HepG2 (cell line): Measurements from ENCODE around the gene PEX3. TPM values are rescaled to one million over a fixed set of nuclear protein-coding genes. Genes with fewer than 3 reads are reported as not detected.
A peak's percentile ranks its signal among the peaks of the same experiment; 100 is the strongest.

ENCODE experiments used
- HNRNPH1 ChIP-seq: fragments of 200-400 bp; formaldehyde crosslinking; optimal IDR thresholded peaks from 2 replicates; pipeline ENCODE3; 2017; ENCODE audit warnings: mild to moderate bottlenecking, low read depth, low read length
- KDM1A ChIP-seq: IDR thresholded peaks from 2 replicates; pipeline ENCODE4 v1.6.1; 2016; ENCODE audit warnings: missing compliant biosample characterization
- KDM2A ChIP-seq: sonication (generic); formaldehyde crosslinking; IDR thresholded peaks from 2 replicates; pipeline ENCODE4 v1.4.0; 2020; ENCODE audit warnings: low read depth, missing genetic modification reagents, borderline replicate concordance
- KLF12 ChIP-seq: sonication (generic); formaldehyde crosslinking; IDR thresholded peaks from 2 replicates; pipeline ENCODE4 v1.4.0; 2020; ENCODE audit warnings: missing genetic modification reagents, borderline replicate concordance
- MAZ ChIP-seq, 2 experiments: sonication (generic) in 1 of 2; formaldehyde crosslinking in 1 of 2; IDR thresholded peaks; 2 replicates each; pipeline versions ENCODE4 v1.5.0 to v1.6.1; 2012 to 2020; ENCODE audit warnings: low read depth in 2 of 2, mild to moderate bottlenecking in 2 of 2, borderline replicate concordance in 1 of 2, improper control_type of control experiment in 1 of 2, low read length in 1 of 2, missing genetic modification reagents in 1 of 2, moderate library complexity in 1 of 2
- MIER3 ChIP-seq: IDR thresholded peaks from 2 replicates; pipeline ENCODE4 v1.6.1; 2016; ENCODE audit warnings: missing compliant biosample characterization, borderline replicate concordance
- NRL ChIP-seq: sonication (generic); formaldehyde crosslinking; IDR thresholded peaks from 2 replicates; pipeline ENCODE4 v1.5.0; 2020; ENCODE audit warnings: missing genetic modification reagents, mild to moderate bottlenecking, moderate library complexity, borderline replicate concordance
- RARA ChIP-seq: IDR thresholded peaks from 2 replicates; pipeline ENCODE4 v1.6.1; 2016; ENCODE audit warnings: missing genetic modification reagents, missing compliant biosample characterization
- SNAI1 ChIP-seq: sonication (generic); formaldehyde crosslinking; IDR thresholded peaks from 2 replicates; pipeline ENCODE4 v1.5.0; 2020; ENCODE audit warnings: mild to moderate bottlenecking, missing genetic modification reagents, borderline replicate concordance
- TGIF2 ChIP-seq: IDR thresholded peaks from 2 replicates; pipeline ENCODE4 v1.6.1; 2016; ENCODE audit warnings: control low read depth, missing compliant biosample characterization
- ZBTB3 ChIP-seq: sonication (generic); formaldehyde crosslinking; IDR thresholded peaks from 2 replicates; pipeline ENCODE4 v1.4.0; 2020; ENCODE audit warnings: low read depth, mild to moderate bottlenecking, moderate library complexity, missing genetic modification reagents, borderline replicate concordance
- ZFP36L2 ChIP-seq: sonication (generic); formaldehyde crosslinking; IDR thresholded peaks from 2 replicates; pipeline ENCODE4 v1.4.0; 2020; ENCODE audit warnings: missing genetic modification reagents
- ZNF232 ChIP-seq: sonication (generic); formaldehyde crosslinking; IDR thresholded peaks from 2 replicates; pipeline ENCODE4 v1.4.0; 2020; ENCODE audit warnings: missing genetic modification reagents, borderline replicate concordance
- ZNF605 ChIP-seq: sonication (generic); formaldehyde crosslinking; IDR thresholded peaks from 2 replicates; pipeline ENCODE4 v1.8.0; 2022; ENCODE audit warnings: mild to moderate bottlenecking, missing genetic modification reagents
- ZSCAN21 ChIP-seq: sonication (generic); formaldehyde crosslinking; IDR thresholded peaks from 2 replicates; pipeline ENCODE4 v1.8.0; 2022; ENCODE audit warnings: mild to moderate bottlenecking, missing genetic modification reagents, moderate library complexity, borderline replicate concordance
- ZSCAN31 ChIP-seq: sonication (generic); formaldehyde crosslinking; IDR thresholded peaks from 2 replicates; pipeline ENCODE4 v1.5.0; 2020; ENCODE audit warnings: low read depth, mild to moderate bottlenecking, missing genetic modification reagents
- polyA plus RNA-seq, 8 experiments: library from polyadenylated mRNA; depleted of rRNA in 3 of 8; stranded (reverse) in 7 of 8; unstranded in 1 of 8; fragments of >200 nt; fragmentation: Illumina TruSeq in 4 of 8; extraction: Trizol in 4 of 8; gene quantifications; 2 replicates each; pipeline versions ENCODE4 v1.2.1 to v1.2.3, GENCODE V29; 2011 to 2016; ENCODE audit warnings: low read depth in 4 of 8, missing spikeins in 1 of 8, mixed read lengths in 1 of 8; ENCODE audit not compliant: insufficient read depth in 1 of 8
- total RNA-seq, 5 experiments: library from RNA; depleted of rRNA; stranded (reverse); fragments of >200 nt; fragmentation: Illumina TruSeq; extraction: Trizol; gene quantifications; 2 replicates each; pipeline ENCODE4 v1.2.3, GENCODE V29; 2016; ENCODE audit warnings: low read depth in 1 of 5
- TF ChIP-seq, protein P1 (sequence below): conservative IDR thresholded peaks from 2 replicates; pipeline ENCODE4 v1.6.1; 2018; ENCODE audit warnings: missing genetic modification reagents
- TF ChIP-seq, protein P2 (sequence below): sonication (generic); formaldehyde crosslinking; IDR thresholded peaks from 2 replicates; pipeline ENCODE4 v1.4.0; 2020; ENCODE audit warnings: missing genetic modification reagents
- TF ChIP-seq, protein P3 (sequence below): sonication (generic); formaldehyde crosslinking; IDR thresholded peaks from 2 replicates; pipeline ENCODE4 v1.5.0; 2020; ENCODE audit warnings: missing genetic modification reagents, mild to moderate bottlenecking, borderline replicate concordance
- TF ChIP-seq, protein P4 (sequence below): sonication (generic); formaldehyde crosslinking; conservative IDR thresholded peaks from 2 replicates; pipeline ENCODE4 v1.8.0; 2022; ENCODE audit warnings: mild to moderate bottlenecking, moderate library complexity, missing genetic modification reagents

PEX3 gene
- total and polyA plus RNA-seq, 2 of the 13 experiments (the other 11 are each of a cell fraction or from before 2014, with no cell fraction given) = 30.9 to 40.8 TPM

DNA sequence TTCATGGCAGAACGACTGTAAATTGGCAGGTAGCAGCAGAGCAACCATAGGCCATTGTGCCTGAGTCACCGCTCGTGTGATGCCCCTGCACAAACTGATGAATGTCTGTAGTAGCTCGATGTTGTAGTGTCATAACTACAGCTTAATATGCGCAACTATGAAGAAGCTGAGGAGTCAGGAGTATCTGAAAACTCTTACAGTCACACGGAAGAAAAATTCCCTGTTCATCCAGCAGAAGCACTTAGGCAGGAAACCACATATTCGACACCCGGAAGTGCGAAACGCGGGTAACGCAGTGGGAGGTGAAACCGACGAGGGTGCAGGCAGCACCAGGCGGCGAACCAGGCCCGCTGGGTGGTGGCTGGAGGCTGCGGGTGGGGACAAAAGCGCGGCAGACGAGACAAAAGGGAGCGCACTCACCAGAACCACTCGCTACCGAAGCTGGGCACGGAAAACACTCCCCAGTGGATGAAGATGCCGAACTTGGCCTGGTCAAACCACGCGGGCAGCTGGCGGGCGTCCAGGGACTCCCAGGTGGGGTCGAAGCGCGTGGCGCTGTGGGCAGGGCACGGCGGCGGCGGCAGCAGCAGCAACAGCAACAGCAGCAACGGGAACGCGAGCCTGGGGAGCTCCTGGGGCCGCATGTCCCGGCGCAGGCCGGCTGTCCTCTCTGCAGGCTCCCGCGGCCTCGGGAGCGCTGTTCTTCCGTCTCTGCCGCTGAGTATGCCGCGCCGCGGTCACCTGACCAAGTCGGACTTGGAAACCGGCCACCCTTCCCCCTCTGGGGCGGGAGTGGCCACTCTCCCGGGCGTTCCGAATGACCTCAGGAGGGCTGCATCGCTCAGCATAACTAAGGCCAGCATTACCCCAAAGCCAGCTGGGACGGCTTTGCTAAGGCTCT is 60.6 kb downstream of the PEX3 start, which contains the start of gene FUCA2 (continued):
- TF ChIP-seq, protein P1, sequence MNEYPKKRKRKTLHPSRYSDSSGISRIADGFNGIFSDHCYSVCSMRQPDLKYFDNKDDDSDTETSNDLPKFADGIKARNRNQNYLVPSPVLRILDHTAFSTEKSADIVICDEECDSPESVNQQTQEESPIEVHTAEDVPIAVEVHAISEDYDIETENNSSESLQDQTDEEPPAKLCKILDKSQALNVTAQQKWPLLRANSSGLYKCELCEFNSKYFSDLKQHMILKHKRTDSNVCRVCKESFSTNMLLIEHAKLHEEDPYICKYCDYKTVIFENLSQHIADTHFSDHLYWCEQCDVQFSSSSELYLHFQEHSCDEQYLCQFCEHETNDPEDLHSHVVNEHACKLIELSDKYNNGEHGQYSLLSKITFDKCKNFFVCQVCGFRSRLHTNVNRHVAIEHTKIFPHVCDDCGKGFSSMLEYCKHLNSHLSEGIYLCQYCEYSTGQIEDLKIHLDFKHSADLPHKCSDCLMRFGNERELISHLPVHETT = peak; percentile 33; the same call in 1 of the 2 replicates
- TF ChIP-seq ZBTB3 (CRISPR knock-in tag) (peak; percentile 94), MAZ (IDR thresholded peaks at IDR 0.05; ENCODE audit: borderline replicate concordance, low read depth, low read length) (peak; percentile 75; the same call in 1 of the 2 replicates), MAZ (CRISPR knock-in tag; IDR thresholded peaks at IDR 0.05; ENCODE audit: low read depth) (peak; percentile 49), ZSCAN21 (CRISPR knock-in tag) (peak; percentile 71; the same call in 1 of the 2 replicates), ZFP36L2 (CRISPR knock-in tag) (no peak), KDM2A (peak; percentile 95), SNAI1 (CRISPR knock-in tag) (peak; percentile 90), RARA (CRISPR knock-in tag) (peak; percentile 9; the same call in 1 of the 2 replicates), KDM1A (CRISPR knock-in tag) (peak; percentile 95), KLF12 (peak; percentile 84; the same call in 1 of the 2 replicates), TGIF2 (CRISPR knock-in tag) (no peak; the same call in 1 of the 2 replicates), ZNF232 (CRISPR knock-in tag) (peak; percentile 96), ZNF605 (CRISPR knock-in tag) (peak; percentile 92), ZSCAN31 (CRISPR knock-in tag) (peak; percentile 64; the same call in 1 of the 2 replicates), MIER3 (CRISPR knock-in tag) (0 out of 2 replicates have a peak, but pooled peaks have one; percentile 64), HNRNPH1 (no peak), NRL (CRISPR knock-in tag) (peak; percentile 98)
- TF ChIP-seq, protein P2, sequence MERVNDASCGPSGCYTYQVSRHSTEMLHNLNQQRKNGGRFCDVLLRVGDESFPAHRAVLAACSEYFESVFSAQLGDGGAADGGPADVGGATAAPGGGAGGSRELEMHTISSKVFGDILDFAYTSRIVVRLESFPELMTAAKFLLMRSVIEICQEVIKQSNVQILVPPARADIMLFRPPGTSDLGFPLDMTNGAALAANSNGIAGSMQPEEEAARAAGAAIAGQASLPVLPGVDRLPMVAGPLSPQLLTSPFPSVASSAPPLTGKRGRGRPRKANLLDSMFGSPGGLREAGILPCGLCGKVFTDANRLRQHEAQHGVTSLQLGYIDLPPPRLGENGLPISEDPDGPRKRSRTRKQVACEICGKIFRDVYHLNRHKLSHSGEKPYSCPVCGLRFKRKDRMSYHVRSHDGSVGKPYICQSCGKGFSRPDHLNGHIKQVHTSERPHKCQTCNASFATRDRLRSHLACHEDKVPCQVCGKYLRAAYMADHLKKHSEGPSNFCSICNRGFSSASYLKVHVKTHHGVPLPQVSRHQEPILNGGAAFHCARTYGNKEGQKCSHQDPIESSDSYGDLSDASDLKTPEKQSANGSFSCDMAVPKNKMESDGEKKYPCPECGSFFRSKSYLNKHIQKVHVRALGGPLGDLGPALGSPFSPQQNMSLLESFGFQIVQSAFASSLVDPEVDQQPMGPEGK (CRISPR knock-in tag) = peak; percentile 35
- TF ChIP-seq, protein P3, sequence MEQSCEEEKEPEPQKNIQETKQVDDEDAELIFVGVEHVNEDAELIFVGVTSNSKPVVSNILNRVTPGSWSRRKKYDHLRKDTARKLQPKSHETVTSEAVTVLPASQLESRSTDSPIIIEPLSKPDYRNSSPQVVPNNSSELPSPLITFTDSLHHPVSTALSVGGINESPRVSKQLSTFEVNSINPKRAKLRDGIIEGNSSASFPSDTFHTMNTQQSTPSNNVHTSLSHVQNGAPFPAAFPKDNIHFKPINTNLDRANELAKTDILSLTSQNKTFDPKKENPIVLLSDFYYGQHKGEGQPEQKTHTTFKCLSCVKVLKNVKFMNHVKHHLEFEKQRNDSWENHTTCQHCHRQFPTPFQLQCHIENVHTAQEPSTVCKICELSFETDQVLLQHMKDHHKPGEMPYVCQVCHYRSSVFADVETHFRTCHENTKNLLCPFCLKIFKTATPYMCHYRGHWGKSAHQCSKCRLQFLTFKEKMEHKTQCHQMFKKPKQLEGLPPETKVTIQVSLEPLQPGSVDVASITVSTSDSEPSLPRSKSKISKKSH (CRISPR knock-in tag) = peak; percentile 96
- TF ChIP-seq, protein P4, sequence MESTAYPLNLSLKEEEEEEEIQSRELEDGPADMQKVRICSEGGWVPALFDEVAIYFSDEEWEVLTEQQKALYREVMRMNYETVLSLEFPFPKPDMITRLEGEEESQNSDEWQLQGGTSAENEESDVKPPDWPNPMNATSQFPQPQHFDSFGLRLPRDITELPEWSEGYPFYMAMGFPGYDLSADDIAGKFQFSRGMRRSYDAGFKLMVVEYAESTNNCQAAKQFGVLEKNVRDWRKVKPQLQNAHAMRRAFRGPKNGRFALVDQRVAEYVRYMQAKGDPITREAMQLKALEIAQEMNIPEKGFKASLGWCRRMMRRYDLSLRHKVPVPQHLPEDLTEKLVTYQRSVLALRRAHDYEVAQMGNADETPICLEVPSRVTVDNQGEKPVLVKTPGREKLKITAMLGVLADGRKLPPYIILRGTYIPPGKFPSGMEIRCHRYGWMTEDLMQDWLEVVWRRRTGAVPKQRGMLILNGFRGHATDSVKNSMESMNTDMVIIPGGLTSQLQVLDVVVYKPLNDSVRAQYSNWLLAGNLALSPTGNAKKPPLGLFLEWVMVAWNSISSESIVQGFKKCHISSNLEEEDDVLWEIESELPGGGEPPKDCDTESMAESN (CRISPR knock-in tag) = peak; percentile 66; the same call in 1 of the 2 replicates
